ENCODE data around the gene SURF2. TPM values are rescaled to one million over a fixed set of nuclear protein-coding genes. Genes with fewer than 3 reads are reported as not detected.

Gene SURF2
- total RNA-seq, 1 experiment from 2014 or later: 20.6 TPM

DNA sequence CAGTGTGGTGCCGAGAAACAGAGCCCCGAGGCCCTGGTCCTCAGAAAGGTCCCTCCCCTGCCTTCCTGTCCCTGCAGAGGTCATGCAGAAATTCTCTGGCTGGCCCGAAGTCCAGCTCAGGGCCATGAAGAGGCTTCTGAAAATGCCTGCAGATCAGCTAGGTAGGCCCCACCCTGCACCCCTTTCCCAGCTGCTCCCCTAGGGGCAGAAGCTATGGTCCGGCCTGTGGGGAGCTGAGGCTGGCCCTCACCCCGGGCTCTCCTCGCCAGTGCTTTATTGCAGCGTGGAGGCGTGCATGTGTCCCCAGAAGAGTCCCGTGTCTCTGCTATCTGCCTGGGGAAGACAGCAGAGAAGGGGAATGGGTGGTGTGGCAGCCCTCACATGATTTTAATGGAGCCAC lies 41.5 kb downstream of the SURF2 start:
- Mint-ChIP-seq H3K36me3 (ENCODE audit: insufficient read depth, unreplicated experiment) (peaks cover 5% of the 10 kb centered on the region), H3K9me3 (ENCODE audit: low read depth, unreplicated experiment) (no peaks in the 10 kb centered on the region), H3K27ac (ENCODE audit: unreplicated experiment) (no peak overlapping the region), H3K4me1 (ENCODE audit: low read depth, unreplicated experiment) (no peaks in the 10 kb centered on the region), H3K4me3 (ENCODE audit: low read depth, unreplicated experiment) (no peak overlapping the region), H3K27me3 (ENCODE audit: unreplicated experiment) (peaks cover 39% of the 10 kb centered on the region)
- DNase-seq: no peak
- TF ChIP-seq, protein P1, sequence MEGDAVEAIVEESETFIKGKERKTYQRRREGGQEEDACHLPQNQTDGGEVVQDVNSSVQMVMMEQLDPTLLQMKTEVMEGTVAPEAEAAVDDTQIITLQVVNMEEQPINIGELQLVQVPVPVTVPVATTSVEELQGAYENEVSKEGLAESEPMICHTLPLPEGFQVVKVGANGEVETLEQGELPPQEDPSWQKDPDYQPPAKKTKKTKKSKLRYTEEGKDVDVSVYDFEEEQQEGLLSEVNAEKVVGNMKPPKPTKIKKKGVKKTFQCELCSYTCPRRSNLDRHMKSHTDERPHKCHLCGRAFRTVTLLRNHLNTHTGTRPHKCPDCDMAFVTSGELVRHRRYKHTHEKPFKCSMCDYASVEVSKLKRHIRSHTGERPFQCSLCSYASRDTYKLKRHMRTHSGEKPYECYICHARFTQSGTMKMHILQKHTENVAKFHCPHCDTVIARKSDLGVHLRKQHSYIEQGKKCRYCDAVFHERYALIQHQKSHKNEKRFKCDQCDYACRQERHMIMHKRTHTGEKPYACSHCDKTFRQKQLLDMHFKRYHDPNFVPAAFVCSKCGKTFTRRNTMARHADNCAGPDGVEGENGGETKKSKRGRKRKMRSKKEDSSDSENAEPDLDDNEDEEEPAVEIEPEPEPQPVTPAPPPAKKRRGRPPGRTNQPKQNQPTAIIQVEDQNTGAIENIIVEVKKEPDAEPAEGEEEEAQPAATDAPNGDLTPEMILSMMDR (IDR thresholded peaks at IDR 0.05; ENCODE audit: unreplicated experiment): no peak
- CTCF ChIA-PET: no interaction called here
- intact Hi-C loops (cut with micrococcal nuclease; ENCODE audit: unreplicated experiment): no loop called here
- BruUV-seq (replicated peaks): no TSS peak

DNA sequence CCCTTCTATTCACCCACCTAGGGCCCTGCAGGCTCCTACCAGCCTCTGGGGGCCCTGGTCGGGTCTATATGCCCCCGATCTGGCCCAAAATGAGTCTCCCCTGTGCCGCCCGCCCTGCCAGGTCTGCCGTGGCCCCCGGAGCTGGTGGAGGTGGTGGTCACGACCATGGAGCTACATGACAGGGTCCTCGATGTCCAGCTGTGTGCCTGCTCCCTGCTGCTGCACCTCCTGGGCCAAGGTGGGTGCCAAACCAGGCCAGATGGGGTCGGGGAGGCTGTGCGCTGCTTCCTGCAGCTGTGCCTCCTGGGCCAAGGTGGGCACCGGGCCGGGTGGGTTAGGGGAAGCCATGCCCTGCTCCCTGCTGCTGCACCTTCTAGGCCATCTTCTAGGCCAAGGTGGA lies 43.9 kb downstream of the SURF2 start:
- CTCF ChIA-PET: no interaction called here
- Mint-ChIP-seq H3K4me3 (ENCODE audit: low read depth, unreplicated experiment) (no peak overlapping the region), H3K36me3 (ENCODE audit: insufficient read depth, unreplicated experiment) (peaks cover 12% of the 10 kb centered on the region), H3K9me3 (ENCODE audit: low read depth, unreplicated experiment) (no peaks in the 10 kb centered on the region), H3K4me1 (ENCODE audit: low read depth, unreplicated experiment) (no peaks in the 10 kb centered on the region), H3K27me3 (ENCODE audit: unreplicated experiment) (peaks cover 20% of the 10 kb centered on the region), H3K27ac (ENCODE audit: unreplicated experiment) (no peak overlapping the region)
- no TSS peak for BruUV-seq (replicated peaks)
- TF ChIP-seq, protein P1 (IDR thresholded peaks at IDR 0.05; ENCODE audit: unreplicated experiment): no peak
- no peak for DNase-seq
- intact Hi-C loops (cut with micrococcal nuclease; ENCODE audit: unreplicated experiment): loop anchor here (5.0 to 10.0 kb wide), 2 partner anchors 55 to 213 kb away; partner anchors contain the start of genes MED22 and RPL7A

GRCh38 chr9:133401588-133401987 lies 45.2 kb downstream of the SURF2 start:
- TF ChIP-seq, protein P1 (IDR thresholded peaks at IDR 0.05; ENCODE audit: unreplicated experiment): no peak
- no peaks in the 10 kb centered on the region for H3K4me1 Mint-ChIP-seq (ENCODE audit: low read depth, unreplicated experiment)
- H3K4me3 Mint-ChIP-seq (ENCODE audit: low read depth, unreplicated experiment): no peak overlapping the region
- H3K36me3 Mint-ChIP-seq (ENCODE audit: insufficient read depth, unreplicated experiment): peaks cover 12% of the 10 kb centered on the region
- peaks cover 13% of the 10 kb centered on the region for H3K27me3 Mint-ChIP-seq (ENCODE audit: unreplicated experiment)
- BruUV-seq (replicated peaks): no TSS peak
- intact Hi-C loops (cut with micrococcal nuclease; ENCODE audit: unreplicated experiment): loop anchor here (5.0 to 10.0 kb wide), 2 partner anchors 57 to 214 kb away; partner anchors contain the start of genes MED22 and RPL7A
- no peak overlapping the region for H3K27ac Mint-ChIP-seq (ENCODE audit: unreplicated experiment)
- no peaks in the 10 kb centered on the region for H3K9me3 Mint-ChIP-seq (ENCODE audit: low read depth, unreplicated experiment)
- DNase-seq: no peak
- CTCF ChIA-PET: no interaction called here

- Mint-ChIP-seq H3K9me3 (ENCODE audit: low read depth, unreplicated experiment) (no peaks in the 10 kb centered on the region), H3K27me3 (ENCODE audit: unreplicated experiment) (peaks cover 3% of the 10 kb centered on the region), H3K4me1 (ENCODE audit: low read depth, unreplicated experiment) (no peaks in the 10 kb centered on the region), H3K36me3 (ENCODE audit: insufficient read depth, unreplicated experiment) (peaks cover 12% of the 10 kb centered on the region), H3K4me3 (ENCODE audit: low read depth, unreplicated experiment) (no peak overlapping the region), H3K27ac (ENCODE audit: unreplicated experiment) (no peak overlapping the region)
- no TSS peak for BruUV-seq (replicated peaks)
- TF ChIP-seq, protein P1 (IDR thresholded peaks at IDR 0.05; ENCODE audit: unreplicated experiment): no peak
- CTCF ChIA-PET: no interaction called here
- intact Hi-C loops (cut with micrococcal nuclease; ENCODE audit: unreplicated experiment): loop anchor here (5.0 to 10.0 kb wide), 2 partner anchors 58 to 215 kb away; partner anchors contain the start of genes MED22 and RPL7A
- no peak for DNase-seq
Observed at GRCh38 chr9:133402689-133403088, 46.3 kb downstream of the SURF2 start.
